ENCODE results near the gene ACBD6. TPM values are rescaled to one million over a fixed set of nuclear protein-coding genes. Genes with fewer than 3 reads are reported as not detected.

ACBD6 gene
- total and polyA plus RNA-seq, 2 of the 4 experiments (the other 2 are of a cell fraction) = 52.5 to 59.1 TPM

- Histone ChIP-seq H2AK5ac (ENCODE audit: low read depth, low read length) (no peak overlapping the region), H3K56ac (ENCODE audit: extremely low read depth, insufficient read depth, low read length) (no peak overlapping the region), H3K9ac (ENCODE audit: low read depth, low read length) (no peak overlapping the region), H3K14ac (replicated peaks; ENCODE audit: low read depth, low read length) (no peak overlapping the region), H4K5ac (ENCODE audit: low read depth, low read length) (no peak overlapping the region), H4K20me1 (ENCODE audit: insufficient read depth, low read length) (peaks cover 14% of the 10 kb centered on the region), H2BK15ac (ENCODE audit: low read depth, low read length) (no peak overlapping the region), H3K27me3 (ENCODE audit: control insufficient read depth, insufficient read depth, low read length) (no peaks in the 10 kb centered on the region), H3K18ac (ENCODE audit: low read depth, low read length) (no peak overlapping the region), H3K23ac (ENCODE audit: low read depth, low read length) (no peak overlapping the region), H3K9me1 (ENCODE audit: insufficient read depth, low read length) (no peaks in the 10 kb centered on the region), H2AFZ (replicated peaks; ENCODE audit: low read length, poor library complexity) (no peak overlapping the region), H3K4ac (ENCODE audit: low read depth, low read length) (no peak overlapping the region), H4K8ac (ENCODE audit: low read depth in 2 of 2, low read length in 2 of 2) (no peak overlapping the region), H3K36me3 (ENCODE audit: control insufficient read depth, insufficient read depth, low read length) (peaks cover 6% of the 10 kb centered on the region), H3K4me1 (ENCODE audit: control insufficient read depth, insufficient read depth, low read length) (no peaks in the 10 kb centered on the region), H2BK120ac (ENCODE audit: low read depth, low read length) (no peak overlapping the region), H3K4me3 (ENCODE audit: insufficient read depth, low read depth, low read length) (no peak overlapping the region), H3K27ac (ENCODE audit: insufficient read depth, low read length) (no peak overlapping the region), H2AK9ac (replicated peaks; ENCODE audit: low read depth, low read length, poor library complexity) (no peak overlapping the region), H3K79me1 (ENCODE audit: low read depth in 1 of 2, low read length in 2 of 2) (peaks cover 13 to 27% of the 10 kb centered on the region in 2 experiments), H2BK20ac (ENCODE audit: low read depth, low read length) (no peak overlapping the region), H3K9me3 (ENCODE audit: control insufficient read depth, insufficient read depth, low read length) (peaks cover 3% of the 10 kb centered on the region), H4K91ac (ENCODE audit: insufficient read depth, low read depth, low read length) (no peak overlapping the region), H3K4me2 (ENCODE audit: low read depth, low read length) (no peak overlapping the region), H2BK5ac (ENCODE audit: low read depth, low read length, poor library complexity, severe bottlenecking) (no peak overlapping the region)
- TF ChIP-seq SMC3 (IDR thresholded peaks at IDR 0.05; ENCODE audit: low read depth, low read length) (no peak), MXI1 (IDR thresholded peaks at IDR 0.05; ENCODE audit: borderline replicate concordance, low read depth, low read length) (no peak), RCOR1 (IDR thresholded peaks at IDR 0.05; ENCODE audit: insufficient replicate concordance, low read length) (no peak), CHD1 (IDR thresholded peaks at IDR 0.05; ENCODE audit: low read depth, low read length) (no peak), USF2 (IDR thresholded peaks at IDR 0.05; ENCODE audit: low read depth, low read length) (no peak)
- ChIA-PET CTCF (no interaction called here), POLR2A (ENCODE audit: unreplicated experiment) (no interaction called here)
- WGBS, 2 experiments (ENCODE audit: extremely low coverage in 2 of 2, insufficient read length in 1 of 2) = no CpG with 5 or more reads among the region's 4 CpGs
- dilution Hi-C loops (cut with HindIII; ENCODE audit: low sequenced_read_pairs, unreplicated experiment) (no loop called here), intact Hi-C loops (cut with micrococcal nuclease) (no loop called here), in situ Hi-C loops (cut with MboI; ENCODE audit: low sequenced_read_pairs) (no loop called here)
- BruUV-seq (replicated peaks) = no TSS peak
- DNase-seq = no peak
- ATAC-seq (ENCODE audit: low read depth) = no peak
These were observed 46.2 kb downstream of the ACBD6 start for GRCh38 chr1:180456191-180456590.
